ENCODE measurements around the gene ERBB2. TPM values are rescaled to one million over a fixed set of nuclear protein-coding genes. Genes with fewer than 3 reads are reported as not detected.

The ERBB2 gene
- total and polyA plus RNA-seq, 9 of the 15 experiments (the other 6 are each of a cell fraction or from before 2014, with no cell fraction given): 0.74 to 5.6 (median 3.3) TPM

DNA sequence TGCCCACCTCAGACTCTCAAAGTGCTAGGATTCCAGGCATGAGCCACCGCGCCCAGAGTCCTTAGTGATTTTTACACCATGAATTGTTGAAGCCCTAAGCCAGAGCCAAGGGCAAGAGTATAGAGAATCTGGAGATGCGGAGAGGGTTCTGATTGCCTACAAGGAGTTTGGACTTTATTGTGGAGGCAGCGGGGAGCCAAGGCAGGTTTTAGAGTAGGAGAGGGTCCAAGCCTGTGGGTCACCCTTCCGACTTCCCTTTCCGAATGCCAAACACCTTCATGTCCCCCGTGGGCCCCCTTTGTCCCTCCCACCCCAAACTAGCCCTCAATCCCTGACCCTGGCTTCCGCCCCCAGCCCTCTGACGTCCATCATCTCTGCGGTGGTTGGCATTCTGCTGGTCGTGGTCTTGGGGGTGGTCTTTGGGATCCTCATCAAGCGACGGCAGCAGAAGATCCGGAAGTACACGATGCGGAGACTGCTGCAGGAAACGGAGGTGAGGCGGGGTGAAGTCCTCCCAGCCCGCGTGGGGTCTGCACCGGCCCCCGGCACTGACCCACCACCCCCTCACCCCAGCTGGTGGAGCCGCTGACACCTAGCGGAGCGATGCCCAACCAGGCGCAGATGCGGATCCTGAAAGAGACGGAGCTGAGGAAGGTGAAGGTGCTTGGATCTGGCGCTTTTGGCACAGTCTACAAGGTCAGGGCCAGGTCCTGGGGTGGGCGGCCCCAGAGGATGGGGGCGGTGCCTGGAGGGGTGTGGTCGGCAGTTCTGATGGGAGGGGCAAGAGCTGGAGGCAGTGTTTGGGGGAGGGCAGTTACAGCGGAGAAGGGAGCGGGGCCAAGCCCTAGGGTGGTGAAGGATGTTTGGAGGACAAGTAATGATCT is 23.3 kb downstream of the ERBB2 start (continued):
- TF ChIP-seq HMGXB4 (CRISPR knock-in tag; IDR thresholded peaks at IDR 0.05) (no peak), POU5F1 (IDR thresholded peaks at IDR 0.05; ENCODE audit: borderline replicate concordance, low read depth, low read length, partially characterized antibody) (no peak), COPS2 (conservative IDR thresholded peaks at IDR 0.05) (no peak), RBM25 (IDR thresholded peaks at IDR 0.05; ENCODE audit: low read depth, low read length, severe bottlenecking) (peak; percentile 67), ZNF140 (CRISPR knock-in tag; IDR thresholded peaks at IDR 0.05) (no peak), GATAD2B (IDR thresholded peaks at IDR 0.05; ENCODE audit: borderline replicate concordance) (no peak), ZBTB40 (IDR thresholded peaks at IDR 0.05) (peak; percentile 50; the same call in 1 of the 2 replicates), ZBTB40 (CRISPR knock-in tag; IDR thresholded peaks at IDR 0.05) (no peak), PPARD (CRISPR knock-in tag; IDR thresholded peaks at IDR 0.05) (no peak), ZNF717 (CRISPR knock-in tag; IDR thresholded peaks at IDR 0.05) (no peak), ELK1 (CRISPR knock-in tag; IDR thresholded peaks at IDR 0.05) (no peak)
